K562 (cell line): ENCODE data around the gene KBTBD2. TPM values are rescaled to one million over a fixed set of nuclear protein-coding genes. Genes with fewer than 3 reads are reported as not detected.

Experiments used
- AFF4 ChIP-seq: sonication (generic); formaldehyde crosslinking; IDR thresholded peaks from 2 replicates; pipeline ENCODE4 v1.8.0; 2023; ENCODE audit warnings: mild to moderate bottlenecking, missing genetic modification reagents
- BHLHE40 ChIP-seq: IDR thresholded peaks from 2 replicates; pipeline ENCODE4 v1.6.1; 2011; ENCODE audit warnings: low read length, improper control_type of control experiment
- CBFA2T3 ChIP-seq: fragments of 450-650 bp; IDR thresholded peaks from 2 replicates; pipeline ENCODE4 v1.6.1; 2017
- CC2D1A ChIP-seq: fragments of 450-650 bp; IDR thresholded peaks from 2 replicates; pipeline ENCODE4 v1.6.1; 2017; ENCODE audit warnings: mild to moderate bottlenecking
- CTCF ChIP-seq, 3 experiments: IDR thresholded peaks in 2 of 3; conservative IDR thresholded peaks in 1 of 3; 2 replicates each; pipeline ENCODE4 v1.5.1; 2011 to 2012; ENCODE audit warnings: low read length in 3 of 3, mild to moderate bottlenecking in 3 of 3, control low read depth in 2 of 3, improper control_type of control experiment in 1 of 3, inconsistent platforms in 1 of 3, low read depth in 1 of 3, mixed read lengths in 1 of 3, moderate library complexity in 1 of 3; ENCODE audit not compliant: insufficient read depth in 2 of 3
- HMGXB4 ChIP-seq: sonication (generic); formaldehyde crosslinking; IDR thresholded peaks from 2 replicates; pipeline ENCODE4 v1.8.1; 2023; ENCODE audit warnings: mild to moderate bottlenecking, missing genetic modification reagents
- KAT7 ChIP-seq: sonication (generic); formaldehyde crosslinking; IDR thresholded peaks from 2 replicates; pipeline ENCODE4 v1.8.0; 2022; ENCODE audit warnings: missing genetic modification reagents, mild to moderate bottlenecking, borderline replicate concordance
- MCM7 ChIP-seq, 2 experiments: fragments of 450-650 bp; IDR thresholded peaks; 2 replicates each; pipeline ENCODE4 v1.6.1; 2016 to 2018
- PTRF ChIP-seq: fragments of 450-650 bp; IDR thresholded peaks from 2 replicates; pipeline ENCODE4 v1.6.1; 2016; ENCODE audit warnings: mild to moderate bottlenecking, missing genetic modification characterization, missing compliant biosample characterization
- SIN3B ChIP-seq: fragments of 450-650 bp; IDR thresholded peaks from 2 replicates; pipeline ENCODE4 v1.6.1; 2017; ENCODE audit warnings: low read depth, mild to moderate bottlenecking, moderate library complexity
- XRCC5 ChIP-seq: fragments of 200-400 bp; formaldehyde crosslinking; IDR thresholded peaks from 2 replicates; pipeline ENCODE4 v1.6.1; 2017; ENCODE audit warnings: low read depth, mild to moderate bottlenecking, low read length
- ZBED1 ChIP-seq: IDR thresholded peaks from 2 replicates; pipeline ENCODE4 v1.6.1; 2014
- ZBTB9 ChIP-seq: fragments of 450-650 bp; formaldehyde crosslinking; IDR thresholded peaks from 2 replicates; pipeline ENCODE4 v1.4.0; 2020; ENCODE audit warnings: mild to moderate bottlenecking, moderate library complexity
- ZMIZ1 ChIP-seq, 2 experiments: fragments of 150-350 bp in 1 of 2; IDR thresholded peaks; 2 replicates each; pipeline ENCODE4 v1.6.1; 2012 to 2016; ENCODE audit warnings: low read depth in 2 of 2, low read length in 2 of 2, mild to moderate bottlenecking in 1 of 2, moderate library complexity in 1 of 2
- polyA plus RNA-seq, 8 experiments: library from polyadenylated mRNA; depleted of rRNA in 4 of 8; stranded (reverse) in 5 of 8; unstranded in 3 of 8; fragments of >200 nt; fragmentation: Nextera tagmentation in 2 of 8; fragmentation: Illumina TruSeq in 1 of 8; extraction: Ambion mirVana in 2 of 8; extraction: Trizol in 1 of 8; gene quantifications; 2 replicates each; pipeline versions ENCODE4 v1.2.1 to v1.2.3, GENCODE V29; 2011 to 2014; ENCODE audit warnings: inconsistent platforms in 1 of 8, missing spikeins in 1 of 8
- total RNA-seq, 7 experiments: library from RNA; depleted of rRNA in 6 of 7; stranded (reverse); fragments of >200 nt in 6 of 7; fragmentation: Illumina TruSeq in 2 of 7; extraction: Trizol in 2 of 7; gene quantifications; 2 replicates each; pipeline versions ENCODE4 v1.2.1 to v1.2.3, GENCODE V29; 2011 to 2021; ENCODE audit warnings: low replicate concordance in 1 of 7

KBTBD2 gene
- total and polyA plus RNA-seq, 9 of the 15 experiments (the other 6 are each of a cell fraction or from before 2014, with no cell fraction given) = 22.8 to 62.2 (median 30.8) TPM

GRCh38 chr7:32891043-32891799 is at the start of gene KBTBD2 (continued):
- TF ChIP-seq AFF4 (peak; percentile 36; the same call in 1 of the 2 replicates), ZBED1 (peak; percentile 52), SIN3B (peak; percentile 28; the same call in 1 of the 2 replicates), CC2D1A (no peak), PTRF (tag) (no peak), ZMIZ1 (IDR thresholded peaks at IDR 0.05; ENCODE audit: low read depth in 2 of 2, low read length in 2 of 2) (0 out of 4 replicates have a peak, but pooled peaks of 1 of the 2 experiments have one; percentile 42), ZBTB9 (0 out of 2 replicates have a peak, but pooled peaks have one; percentile 16), BHLHE40 (peak; percentile 50; the same call in 1 of the 2 replicates), CTCF (IDR thresholded peaks at IDR 0.05 in 2 of 3, conservative IDR thresholded peaks at IDR 0.05 in 1 of 3; ENCODE audit: insufficient read depth in 2 of 3, low read depth in 1 of 3, low read length in 3 of 3) (peak in 2 of 3 experiments; percentile 42 to 63; a peak in 4 of 6 replicates), MCM7 (IDR thresholded peaks at IDR 0.05) (no peak), KAT7 (CRISPR knock-in tag) (0 out of 2 replicates have a peak, but pooled peaks have one; percentile 42), XRCC5 (0 out of 2 replicates have a peak, but pooled peaks have one; percentile 36), CBFA2T3 (no peak), HMGXB4 (no peak; the same call in 1 of the 2 replicates)
